Activated CD8-positive, alpha-beta T cell treated with anti-CD3 and anti-CD28 coated beads for 36 hours (primary cell): ENCODE results near the gene COA1. TPM values are rescaled to one million over a fixed set of nuclear protein-coding genes. Genes with fewer than 3 reads are reported as not detected.

Experiments
- ATAC-seq: fragments of 200-7000 bp; cut with Tn5 transposase; one replicate; pipeline ENCODE4 v1.10.0; 2021; ENCODE audit warnings: mild to moderate bottlenecking, moderate library complexity
- CTCF ChIA-PET: fragments of 350-600 bp; sonication (Branson Sonifier 250); formaldehyde crosslinking; loops from one replicate; lab custom pipeline; 2021; ENCODE audit warnings: antibody characterized with exemption; lab: Charles Lee
- POLR2A ChIA-PET: fragments of 350-600 bp; sonication (Branson Sonifier 250); formaldehyde crosslinking; loops from one replicate; lab custom pipeline; 2021; ENCODE audit warnings: antibody characterized with exemption; lab: Charles Lee
- DNase-seq: peaks from one replicate; pipeline ENCODE4 v3.0.0-alpha.2; 2020
- H3K27ac Mint-ChIP-seq: one replicate; pipeline ENCODE4 v1.8.0; 2021; ENCODE audit warnings: mild to moderate bottlenecking, mixed read lengths
- H3K27me3 Mint-ChIP-seq: one replicate; pipeline ENCODE4 v1.8.0; 2021; ENCODE audit warnings: mixed read lengths
- H3K36me3 Mint-ChIP-seq: one replicate; pipeline ENCODE4 v1.8.0; 2021; ENCODE audit warnings: low read depth, mixed read lengths
- H3K4me1 Mint-ChIP-seq: one replicate; pipeline ENCODE4 v1.8.0; 2021; ENCODE audit warnings: low read depth, mixed read lengths
- H3K4me3 Mint-ChIP-seq: one replicate; pipeline ENCODE4 v1.8.0; 2021; ENCODE audit warnings: mild to moderate bottlenecking, moderate library complexity, mixed read lengths
- H3K9me3 Mint-ChIP-seq: one replicate; pipeline ENCODE4 v1.8.0; 2021; ENCODE audit warnings: mixed read lengths
- intact Hi-C: fragments of 100-400 bp; cut with micrococcal nuclease; formaldehyde crosslinking; loops from one replicate; pipeline ENCODE4 v1.10.0; 2022
- total RNA-seq, 2 experiments: library from RNA; stranded (reverse); gene quantifications; one replicate each; pipeline ENCODE4 v1.2.3, GENCODE V29; 2021
- TF ChIP-seq, protein P1 (sequence below): fragments of 200-600 bp; IDR thresholded peaks from one replicate; pipeline ENCODE4 v1.8.0; 2022; ENCODE audit warnings: antibody characterized with exemption, mild to moderate bottlenecking

Gene COA1
- total RNA-seq, 2 experiments from 2014 or later: 78.8 to 85.6 TPM

DNA sequence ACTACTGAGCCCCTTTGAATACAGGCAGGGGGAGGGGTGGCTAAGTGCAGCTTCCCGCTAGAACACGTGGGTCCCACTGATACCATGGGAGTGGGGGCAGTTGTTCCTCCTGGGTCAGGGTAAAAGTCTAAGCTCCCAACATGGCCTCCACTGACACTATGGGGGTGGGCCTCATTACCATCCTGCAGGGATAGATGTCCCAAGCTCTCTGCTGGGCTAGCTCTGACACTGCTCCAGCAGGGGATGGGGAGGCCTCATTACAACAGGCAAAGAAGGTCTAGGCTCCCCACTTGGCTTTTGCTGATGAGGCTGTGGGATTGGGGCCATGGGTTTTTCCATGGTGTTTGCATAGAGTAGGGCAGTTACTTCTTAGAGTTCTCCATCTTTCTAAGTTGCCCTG lies 94.9 kb downstream of the COA1 start:
- ChIA-PET CTCF (interaction anchor here (1.2 to 3.8 kb wide), 5 partner anchors 11 to 205 kb away, joined by 3 to 31 read pairs (median 7); partner anchors contain the start of gene STK17A), POLR2A (interaction anchor here (1.3 to 4.2 kb wide), 4 partner anchors 9 to 15 kb away, joined by 3 to 20 read pairs (median 11); no protein-coding TSS in a partner anchor)
- peaks cover 97% of the 10 kb centered on the region for H3K4me1 Mint-ChIP-seq
- no peak for DNase-seq
- intact Hi-C loops: no loop called here
- no peaks in the 10 kb centered on the region for H3K27me3 Mint-ChIP-seq
- no peak overlapping the region for H3K4me3 Mint-ChIP-seq
- H3K27ac Mint-ChIP-seq: peak overlapping the region; percentile 90
- TF ChIP-seq, protein P1, sequence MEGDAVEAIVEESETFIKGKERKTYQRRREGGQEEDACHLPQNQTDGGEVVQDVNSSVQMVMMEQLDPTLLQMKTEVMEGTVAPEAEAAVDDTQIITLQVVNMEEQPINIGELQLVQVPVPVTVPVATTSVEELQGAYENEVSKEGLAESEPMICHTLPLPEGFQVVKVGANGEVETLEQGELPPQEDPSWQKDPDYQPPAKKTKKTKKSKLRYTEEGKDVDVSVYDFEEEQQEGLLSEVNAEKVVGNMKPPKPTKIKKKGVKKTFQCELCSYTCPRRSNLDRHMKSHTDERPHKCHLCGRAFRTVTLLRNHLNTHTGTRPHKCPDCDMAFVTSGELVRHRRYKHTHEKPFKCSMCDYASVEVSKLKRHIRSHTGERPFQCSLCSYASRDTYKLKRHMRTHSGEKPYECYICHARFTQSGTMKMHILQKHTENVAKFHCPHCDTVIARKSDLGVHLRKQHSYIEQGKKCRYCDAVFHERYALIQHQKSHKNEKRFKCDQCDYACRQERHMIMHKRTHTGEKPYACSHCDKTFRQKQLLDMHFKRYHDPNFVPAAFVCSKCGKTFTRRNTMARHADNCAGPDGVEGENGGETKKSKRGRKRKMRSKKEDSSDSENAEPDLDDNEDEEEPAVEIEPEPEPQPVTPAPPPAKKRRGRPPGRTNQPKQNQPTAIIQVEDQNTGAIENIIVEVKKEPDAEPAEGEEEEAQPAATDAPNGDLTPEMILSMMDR: no peak
- ATAC-seq: no peak
- H3K9me3 Mint-ChIP-seq: no peaks in the 10 kb centered on the region
- peaks cover 76% of the 10 kb centered on the region for H3K36me3 Mint-ChIP-seq

DNA sequence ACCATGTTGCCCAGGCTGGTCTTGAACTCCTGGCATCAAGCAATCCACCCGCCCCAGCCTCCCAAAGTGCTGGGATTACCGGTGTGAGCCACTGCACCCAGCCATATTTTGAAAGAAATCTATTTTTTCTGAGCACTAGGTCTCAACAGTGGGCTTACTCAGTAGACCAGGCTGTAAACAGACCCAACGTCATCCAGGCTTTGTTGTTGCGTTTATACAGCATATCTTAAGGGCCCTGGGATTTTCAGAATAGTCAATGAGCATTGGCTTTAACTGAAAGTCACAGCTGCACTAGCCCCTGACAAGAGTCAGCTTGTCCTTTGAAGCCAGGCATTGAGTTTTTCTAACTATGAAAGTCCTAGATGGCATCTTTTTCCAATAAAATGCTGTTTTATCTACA lies 96.6 kb downstream of the COA1 start:
- POLR2A ChIA-PET: interaction anchor here (0.9 to 4.2 kb wide), 6 partner anchors 9 to 50 kb away, joined by 3 to 20 read pairs (median 6); partner anchors contain the start of gene STK17A
- Mint-ChIP-seq H3K27ac (peak overlapping the region; percentile 90), H3K9me3 (no peaks in the 10 kb centered on the region), H3K4me3 (no peak overlapping the region), H3K36me3 (peaks cover 82% of the 10 kb centered on the region), H3K4me1 (peaks cover 94% of the 10 kb centered on the region), H3K27me3 (no peaks in the 10 kb centered on the region)
- TF ChIP-seq, protein P1: no peak
- no peak for ATAC-seq
- CTCF ChIA-PET: interaction anchor here (0.6 to 3.8 kb wide), 6 partner anchors 15 to 67 kb away, joined by 3 to 31 read pairs (median 6); partner anchors contain the start of gene STK17A
- intact Hi-C loops: no loop called here
- no peak for DNase-seq

DNA sequence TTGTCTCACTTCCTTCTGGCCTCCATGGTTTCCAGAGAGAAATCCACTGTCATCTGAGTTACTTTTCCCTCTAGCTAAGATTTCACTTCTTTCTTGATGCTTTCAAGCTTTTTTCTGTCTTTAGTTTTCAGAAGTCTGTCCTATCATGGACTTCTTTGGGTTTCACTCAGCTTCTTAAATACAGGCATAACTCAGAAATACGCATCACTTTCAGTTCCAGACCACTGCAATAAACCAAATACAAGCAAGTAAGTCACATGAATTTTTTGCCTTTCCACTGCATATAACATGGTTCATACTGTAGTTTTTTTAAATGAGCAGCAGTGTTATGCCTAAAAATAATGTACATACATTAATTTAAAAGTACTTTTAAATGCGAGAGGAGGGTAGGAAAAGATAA lies 97.8 kb downstream of the COA1 start:
- peak overlapping the region; percentile 24 for H3K4me3 Mint-ChIP-seq
- peaks cover 81% of the 10 kb centered on the region for H3K36me3 Mint-ChIP-seq
- intact Hi-C loops: no loop called here
- no peaks in the 10 kb centered on the region for H3K9me3 Mint-ChIP-seq
- TF ChIP-seq, protein P1: no peak
- H3K27ac Mint-ChIP-seq: peak overlapping the region; percentile 90
- ATAC-seq: peak; percentile 47
- CTCF ChIA-PET: interaction anchor here (1.4 to 7.2 kb wide), 2 partner anchors 18 to 49 kb away, joined by 5 to 64 read pairs; partner anchors contain the start of gene STK17A
- POLR2A ChIA-PET: interaction anchor here (1.1 to 4.2 kb wide), 5 partner anchors 9 to 49 kb away, joined by 3 to 20 read pairs (median 5); partner anchors contain the start of gene STK17A
- H3K4me1 Mint-ChIP-seq: peaks cover 94% of the 10 kb centered on the region
- no peak for DNase-seq
- no peaks in the 10 kb centered on the region for H3K27me3 Mint-ChIP-seq

DNA sequence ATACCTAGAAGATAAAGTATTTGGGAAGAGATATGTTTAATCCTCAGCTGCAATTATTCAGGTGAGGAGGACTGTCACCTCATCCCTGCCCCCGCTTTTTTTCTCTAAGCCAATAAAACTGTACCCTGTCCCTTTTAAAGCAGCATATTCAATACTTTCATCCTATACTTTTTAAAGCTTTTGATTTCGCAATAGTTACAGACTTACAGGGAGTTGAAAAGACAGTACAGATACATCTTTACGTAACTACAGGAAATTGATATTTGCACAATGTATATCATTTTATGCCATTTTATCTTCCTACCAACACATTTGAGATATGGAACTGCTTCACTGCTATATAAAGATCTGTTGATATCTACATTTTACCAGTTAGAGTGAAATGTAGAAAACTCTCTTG lies 98.8 kb downstream of the COA1 start:
- H3K9me3 Mint-ChIP-seq: no peaks in the 10 kb centered on the region
- H3K27me3 Mint-ChIP-seq: no peaks in the 10 kb centered on the region
- peak overlapping the region; percentile 90 for H3K27ac Mint-ChIP-seq
- peaks cover 94% of the 10 kb centered on the region for H3K4me1 Mint-ChIP-seq
- TF ChIP-seq, protein P1: no peak
- intact Hi-C loops: no loop called here
- peak overlapping the region; percentile 8 for H3K4me3 Mint-ChIP-seq
- CTCF ChIA-PET: interaction anchor here (1.4 to 7.2 kb wide), 5 partner anchors 16 to 69 kb away, joined by 3 to 64 read pairs (median 6); partner anchors contain the start of gene STK17A
- DNase-seq (no peak), ATAC-seq (no peak)
- POLR2A ChIA-PET: interaction anchor here (1.3 to 4.2 kb wide), 4 partner anchors 9 to 47 kb away, joined by 3 to 20 read pairs (median 6); partner anchors contain the start of gene STK17A
- H3K36me3 Mint-ChIP-seq: peaks cover 83% of the 10 kb centered on the region

DNA sequence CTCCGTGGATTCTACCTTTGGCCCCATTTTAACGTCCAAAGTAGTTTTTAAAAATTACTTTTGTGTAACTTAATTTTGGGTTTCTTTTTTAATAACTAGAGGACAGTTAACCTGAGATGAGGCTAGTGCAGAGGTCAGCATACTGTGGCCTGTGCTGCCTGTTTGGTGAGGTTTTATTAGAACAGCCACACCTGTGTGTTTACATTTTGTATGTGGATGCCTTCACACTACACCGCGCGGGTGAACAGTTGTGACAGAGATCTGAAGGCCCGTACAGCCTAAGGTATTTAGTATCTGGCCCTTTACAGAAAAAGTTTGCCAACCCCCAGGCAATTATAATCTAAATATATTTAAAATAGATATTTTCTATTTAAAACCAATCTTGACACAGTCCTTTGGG lies 99.5 kb downstream of the COA1 start:
- peaks cover 95% of the 10 kb centered on the region for H3K4me1 Mint-ChIP-seq
- H3K4me3 Mint-ChIP-seq: no peak overlapping the region
- ChIA-PET CTCF (interaction anchor here (1.4 to 7.2 kb wide), 4 partner anchors 17 to 70 kb away, joined by 3 to 64 read pairs (median 10); partner anchors contain the start of gene STK17A), POLR2A (interaction anchor here (0.7 to 2.0 kb wide), 3 partner anchors 8 to 47 kb away, joined by 4 to 8 read pairs (median 5); partner anchors contain the start of gene STK17A)
- DNase-seq (no peak), ATAC-seq (no peak)
- peaks cover 84% of the 10 kb centered on the region for H3K36me3 Mint-ChIP-seq
- intact Hi-C loops: no loop called here
- H3K27me3 Mint-ChIP-seq: no peaks in the 10 kb centered on the region
- no peaks in the 10 kb centered on the region for H3K9me3 Mint-ChIP-seq
- peak overlapping the region; percentile 86 for H3K27ac Mint-ChIP-seq
- TF ChIP-seq, protein P1: no peak
